ENCODE measurements around the gene CD99L2.

GRCh38 chrX:150926304-150926703, 27.8 kb upstream of the CD99L2 start:
- TF ChIP-seq CTCF (conservative IDR thresholded peaks at IDR 0.05; ENCODE audit: low read depth, low read length) (no peak), EZH2 (IDR thresholded peaks at IDR 0.05; ENCODE audit: borderline replicate concordance, low read depth, low read length, poor library complexity, severe bottlenecking) (no peak)

Data from A673 (cell line).